ENCODE results near the gene ADPGK. TPM values are rescaled to one million over a fixed set of nuclear protein-coding genes. Genes with fewer than 3 reads are reported as not detected.

ADPGK gene
- total RNA-seq, result 28.3 and 55.2 TPM in 2 replicates

GRCh38 chr15:72783640-72784455 is at the start of gene ADPGK:
ADPGK (minus strand) TSS chr15:72783758; CDS start chr15:72783691, 67 bp downstream.

Other genes with a start within 250 kb of the ADPGK start
- not detected in 2 replicates for gene GOLGA6B, start 129.1 kb downstream of the ADPGK start, total RNA-seq
- gene HIGD2B, start 97.6 kb downstream of the ADPGK start, total RNA-seq, result 0.16 TPM in 1 of 2 replicates, not detected in the other
- gene BBS4, start 97.6 kb downstream of the ADPGK start, total RNA-seq, result 5.0 and 6.9 TPM in 2 replicates